Melanocyte of skin (primary cell): ENCODE data around the gene STAG1. TPM values are rescaled to one million over a fixed set of nuclear protein-coding genes. Genes with fewer than 3 reads are reported as not detected.

Source experiments
- small RNA-seq, 2 donors: library from RNA; depleted of rRNA; stranded (forward); fragments of <200 nt; gene quantifications; one replicate each; pipeline ENCODE3, GENCODE V24; 2012
- total RNA-seq, 2 donors: library from RNA; depleted of rRNA; stranded (reverse); fragments of >200 nt; gene quantifications; 2 replicates each; pipeline ENCODE4 v1.2.3, GENCODE V29; 2012

Gene STAG1
- 10 to 100 TPM; 18.2 to 22.0 TPM for total RNA-seq

DNA sequence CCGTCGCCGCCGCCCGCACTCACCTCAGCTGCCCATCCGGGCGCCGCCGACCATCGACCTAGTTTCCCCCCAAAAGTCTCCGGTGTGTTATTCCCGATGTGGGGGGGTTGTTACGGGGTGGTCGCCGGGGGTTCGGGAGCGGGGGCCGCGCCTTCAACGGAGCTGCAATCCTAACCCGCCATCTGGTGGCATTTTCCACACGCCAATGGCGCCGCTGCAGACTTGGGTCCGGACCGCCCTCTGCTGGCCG, at the start of gene STAG1:
Gene STAG1 (minus strand): TSS at position 207 of the 250 bp plus-strand sequence. CDS start 121,480 bp downstream, outside the sequence.

Small RNA genes lying within 50 kb of the gene (small RNA-seq; reads per million reads assigned to genes)
- 0 reads per million in 2 donors for gene RNU6-1284P
- gene RNU6-789P: 0 reads per million in 2 donors

Other genes with a start within 250 kb of the STAG1 start
- gene SLC35G2, start 66.7 kb upstream of the STAG1 start, total RNA-seq: 1 to 10 TPM; 1.7 to 2.7 TPM
- gene NCK1, start 109.8 kb upstream of the STAG1 start, total RNA-seq: 10 to 100 TPM; 40.3 to 43.3 TPM
- under 1 TPM; 0.67 to 0.69 TPM for gene IL20RB, start 205.6 kb upstream of the STAG1 start, total RNA-seq